HG02943 (cell line): Measurements from ENCODE around the gene OTOP3.
"Not testable (repeated sequence)": the region's sequence is repeated elsewhere in the genome, so short reads cannot be mapped to it uniquely, and the experiment has no call there.

ENCODE experiments used
- ATAC-seq: cut with Tn5 transposase; IDR thresholded peaks from one replicate; pipeline ENCODE4 v1.9.1; 2021; ENCODE audit warnings: mild to moderate bottlenecking, low read depth, moderate library complexity; ENCODE audit not compliant: unreplicated experiment

The OTOP3 gene

DNA sequence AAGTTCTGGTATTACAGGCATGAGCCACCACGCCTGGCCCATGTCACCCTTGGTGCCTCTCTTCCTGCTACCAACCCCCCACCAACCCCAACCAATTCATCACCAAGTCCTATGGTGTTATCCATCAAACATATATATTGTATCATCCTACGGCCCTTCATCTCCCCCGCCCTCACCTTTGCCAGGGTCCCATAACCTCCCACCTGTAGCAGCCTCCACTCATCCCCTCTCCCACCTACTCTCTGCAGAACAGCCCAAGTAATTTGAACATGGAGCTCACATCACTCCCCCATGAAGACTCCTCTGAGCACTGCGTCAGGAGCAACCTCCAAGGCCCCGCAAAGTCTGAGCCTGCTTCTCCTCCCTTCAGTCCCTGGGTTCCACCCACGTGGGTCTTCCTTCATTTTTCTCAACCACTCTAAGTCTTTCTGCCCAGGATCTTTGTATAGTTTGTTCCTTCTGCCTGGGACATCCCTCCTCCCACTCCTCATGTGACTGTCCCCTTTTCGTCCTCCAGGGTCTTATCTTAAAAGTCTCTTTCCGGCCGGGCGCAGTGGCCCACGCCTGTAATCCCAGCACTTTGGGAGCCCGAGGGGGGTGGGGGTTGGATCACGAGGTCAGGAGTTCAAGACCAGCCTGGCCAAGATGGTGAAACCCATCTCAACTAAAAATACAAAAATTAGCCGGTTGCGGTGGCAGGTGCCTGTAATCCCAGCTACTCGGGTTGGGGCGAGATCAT, 43.9 kb downstream of the OTOP3 start:
- ATAC-seq = no peak

GRCh38 chr17:74981318-74981978, 45.8 kb downstream of the OTOP3 start:
- no peak for ATAC-seq

DNA sequence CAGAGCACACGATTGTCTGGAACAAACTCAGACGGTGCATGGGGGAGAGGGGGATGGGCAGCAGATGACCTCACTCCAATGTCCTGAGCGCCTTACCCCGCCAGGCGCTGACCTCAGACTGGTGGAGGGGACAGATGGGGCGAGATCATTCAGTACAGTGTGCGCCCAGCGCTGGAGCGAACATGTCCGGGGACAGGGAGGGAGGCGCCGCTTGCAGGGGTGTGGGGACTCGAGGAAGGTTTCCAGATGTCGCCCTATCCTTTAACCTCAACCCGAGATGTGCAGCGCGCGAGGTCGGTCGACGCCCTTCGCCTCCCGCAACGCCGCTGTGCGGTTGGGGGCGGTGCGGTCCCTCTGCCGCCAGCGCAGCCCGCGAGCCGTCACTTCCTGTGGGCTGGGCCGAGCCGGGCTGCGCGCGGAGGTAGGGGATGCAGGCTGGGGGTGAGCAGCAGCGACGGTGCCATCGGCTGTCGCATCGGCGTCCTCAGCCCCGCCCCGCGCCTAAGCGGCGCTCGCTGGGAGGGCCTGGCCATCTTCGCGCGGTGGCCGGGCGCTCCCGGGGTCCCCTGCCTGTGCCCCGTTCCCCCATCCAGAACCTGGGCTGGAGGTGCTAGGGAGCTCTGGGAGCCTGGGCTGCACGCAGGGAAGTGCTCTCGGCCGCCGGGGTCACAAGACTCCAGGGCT, 46.4 kb downstream of the OTOP3 start:
- ATAC-seq = no peak

- ATAC-seq = not testable (repeated sequence)
Observed at GRCh38 chr17:74982663-74983313, 47.1 kb downstream of the OTOP3 start.

- ATAC-seq = no peak
Observed at GRCh38 chr17:74986206-74986576, 50.5 kb downstream of the OTOP3 start.

DNA sequence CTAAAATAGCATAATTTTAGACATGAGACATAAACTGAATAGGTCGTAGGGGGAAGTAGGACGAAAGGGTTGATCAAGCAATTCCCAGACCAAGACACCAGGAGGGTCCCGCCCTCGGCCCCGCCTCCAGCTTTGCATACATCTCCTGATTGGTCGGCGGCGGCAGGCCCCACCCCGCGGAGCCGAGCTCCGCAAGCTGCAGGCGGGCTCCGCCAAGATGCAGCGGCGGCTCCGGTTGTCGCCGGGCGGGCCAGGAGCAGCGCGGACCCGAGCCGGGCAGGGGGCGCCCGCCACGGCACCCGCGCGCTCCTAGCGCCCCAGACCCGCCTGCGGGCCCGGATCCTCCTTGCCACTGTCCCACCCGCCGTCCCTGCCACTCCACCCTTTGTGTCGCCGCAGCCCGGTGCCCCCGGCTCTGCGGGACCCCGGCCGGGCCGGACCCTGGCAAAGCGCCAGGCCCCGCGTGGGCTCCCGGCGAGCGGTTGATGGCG, 51.8 kb downstream of the OTOP3 start, which contains the start of gene CDR2L:
Gene CDR2L, plus strand, starts transcription at position 215 of the 491 bp plus-strand sequence. CDS start 412 bp downstream, outside the sequence.
- ATAC-seq = peak; percentile 56

DNA sequence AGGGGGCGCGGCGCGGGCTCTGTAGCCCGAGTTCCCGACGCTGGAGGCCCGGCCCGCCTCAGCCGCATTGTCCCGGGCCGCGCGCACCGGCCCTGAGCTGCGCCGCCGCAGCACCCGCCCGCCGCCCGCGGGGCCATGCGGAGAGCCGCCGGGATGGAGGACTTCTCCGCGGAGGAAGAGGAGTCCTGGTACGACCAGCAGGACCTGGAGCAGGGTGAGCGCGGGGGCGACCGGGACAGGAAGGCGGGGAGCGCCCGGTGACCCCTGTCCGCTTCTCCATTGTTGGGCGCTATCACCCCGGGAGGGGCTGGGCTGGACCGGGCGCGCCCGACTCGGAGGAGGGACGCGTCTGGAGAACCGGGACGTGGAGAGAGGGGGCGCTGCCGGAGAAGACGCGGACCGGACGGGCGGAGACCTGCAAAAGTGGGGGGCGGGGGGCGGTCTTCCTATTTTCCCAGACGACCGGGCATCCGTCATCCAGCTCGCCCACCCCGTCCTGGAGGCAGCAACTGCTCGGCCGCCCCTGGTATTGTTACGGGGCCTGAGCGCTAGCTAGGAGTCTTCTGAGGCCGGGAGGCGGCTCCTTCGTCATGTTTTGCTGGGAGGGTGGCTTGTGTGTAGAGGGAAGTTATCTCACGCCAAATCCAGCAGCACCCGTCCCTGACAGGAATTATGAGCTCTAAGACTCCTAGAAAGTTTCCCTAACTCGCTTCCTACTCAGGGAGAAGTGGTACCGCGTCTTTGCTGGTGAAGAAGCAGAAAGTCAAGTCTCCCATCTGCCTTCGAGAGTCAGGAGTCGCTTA, 52.4 kb downstream of the OTOP3 start:
- peak; percentile 33 for ATAC-seq

DNA sequence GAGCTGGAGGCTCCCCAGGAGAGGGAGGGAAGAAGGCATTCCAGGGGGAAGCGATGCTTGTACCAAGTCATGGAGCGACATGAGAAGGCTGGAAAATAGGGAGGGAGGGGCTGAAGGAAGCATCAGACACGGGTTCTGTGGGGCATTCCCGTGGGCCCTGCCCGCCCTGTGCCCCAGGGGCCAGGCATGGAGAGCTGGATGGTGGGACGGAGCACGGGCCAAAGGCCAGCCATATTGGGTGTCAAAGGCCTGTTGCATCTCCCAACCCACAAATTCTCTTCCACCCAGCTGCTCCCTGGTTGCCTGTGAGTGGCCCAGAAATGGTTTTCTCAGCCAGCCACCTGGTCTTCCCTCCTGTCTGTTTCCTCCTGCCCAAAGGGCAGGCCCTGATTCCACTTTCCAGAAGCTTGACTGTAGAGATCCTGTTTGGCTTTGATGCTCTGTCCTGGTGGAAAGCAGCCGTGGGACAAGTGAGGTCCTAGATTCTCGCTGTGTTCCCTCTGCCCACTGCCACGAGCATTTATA, 54.9 kb downstream of the OTOP3 start:
- ATAC-seq = no peak

DNA sequence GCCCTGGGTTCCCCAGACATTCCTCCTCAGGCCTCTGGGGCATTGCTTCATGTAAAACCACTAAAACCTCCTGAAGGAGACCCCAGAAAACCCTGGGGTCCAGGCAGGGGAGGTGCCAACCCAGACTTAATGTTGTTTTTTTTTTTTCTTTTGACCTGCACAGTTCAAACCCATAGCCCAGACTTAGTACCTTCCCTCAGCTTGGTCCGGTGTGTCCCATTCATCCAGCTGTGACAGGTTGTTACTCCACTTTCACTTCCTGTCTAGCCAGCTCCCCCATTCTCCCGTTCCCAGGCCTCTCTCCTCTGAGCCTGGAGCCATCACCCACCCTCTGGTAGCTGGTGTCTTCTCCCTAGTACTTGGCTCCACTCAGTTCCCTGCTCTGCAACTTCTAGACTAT, 56.5 kb downstream of the OTOP3 start:
- no peak for ATAC-seq

- no peak for ATAC-seq
Observed at GRCh38 chr17:74994440-74994839, 58.7 kb downstream of the OTOP3 start.

DNA sequence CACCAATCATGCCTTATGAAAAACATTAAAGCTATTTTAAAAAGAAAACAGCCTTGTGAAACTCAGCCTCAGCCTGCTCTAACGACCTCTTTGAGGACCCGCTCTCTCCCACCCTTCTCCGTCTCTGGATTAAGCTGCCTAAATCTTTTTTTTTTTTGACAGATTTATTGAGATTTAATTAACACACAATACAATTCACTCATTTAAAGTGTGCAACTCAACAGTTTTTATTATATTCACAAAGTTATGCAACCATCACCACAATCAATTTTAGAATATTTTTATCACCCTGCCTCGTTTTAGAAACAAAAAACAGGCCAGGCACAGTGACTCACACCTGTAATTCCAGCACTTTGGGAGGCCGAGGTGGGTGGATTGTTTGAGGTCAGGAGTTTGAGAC, 60.1 kb downstream of the OTOP3 start:
- ATAC-seq = no peak

- ATAC-seq = no peak
Observed at GRCh38 chr17:74998783-74999182, 63.1 kb downstream of the OTOP3 start.

DNA sequence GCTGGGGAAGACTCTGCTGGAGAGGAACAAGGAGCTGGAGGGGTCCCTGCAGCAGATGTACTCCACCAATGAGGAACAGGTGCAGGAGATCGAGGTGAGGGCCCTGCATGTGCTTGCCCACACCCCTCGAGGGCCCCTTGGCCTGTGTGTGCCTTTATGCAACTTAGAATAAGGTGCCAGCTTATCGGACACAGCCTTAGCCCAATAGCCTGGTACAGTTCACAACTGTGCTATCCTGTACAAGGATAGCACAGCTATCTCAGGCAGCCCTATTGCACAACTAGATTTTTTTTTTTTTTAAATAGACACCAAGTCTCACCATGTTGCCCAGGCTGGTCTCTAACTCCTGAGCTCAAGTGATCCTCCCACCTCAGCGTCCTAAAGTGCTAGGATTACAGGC, 63.8 kb downstream of the OTOP3 start:
- ATAC-seq = no peak
